Kasumi-1 (cell line): ENCODE results near the gene HBG2.
"Not testable (repeated sequence)": the region's sequence is repeated elsewhere in the genome, so short reads cannot be mapped to it uniquely, and the experiment has no call there.

Source experiments
- DNase-seq, 2 experiments: peaks; one replicate each; lab custom pipeline; 2025; lab: John Stamatoyannopoulos, UW

HBG2 gene

DNA sequence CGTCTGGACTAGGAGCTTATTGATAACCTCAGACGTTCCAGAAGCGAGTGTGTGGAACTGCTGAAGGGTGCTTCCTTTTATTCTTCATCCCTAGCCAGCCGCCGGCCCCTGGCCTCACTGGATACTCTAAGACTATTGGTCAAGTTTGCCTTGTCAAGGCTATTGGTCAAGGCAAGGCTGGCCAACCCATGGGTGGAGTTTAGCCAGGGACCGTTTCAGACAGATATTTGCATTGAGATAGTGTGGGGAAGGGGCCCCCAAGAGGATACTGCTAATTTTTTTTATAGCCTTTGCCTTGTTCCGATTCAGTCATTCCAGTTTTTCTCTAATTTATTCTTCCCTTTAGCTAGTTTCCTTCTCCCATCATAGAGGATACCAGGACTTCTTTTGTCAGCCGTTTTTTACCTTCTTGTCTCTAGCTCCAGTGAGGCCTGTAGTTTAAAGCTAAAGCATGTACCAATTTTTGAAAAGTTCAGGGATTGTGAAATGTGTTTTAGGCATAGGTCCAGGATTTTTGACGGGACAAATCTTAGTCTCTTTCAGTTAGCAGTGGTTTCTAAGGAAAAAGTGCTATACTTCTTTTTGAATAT, 4.7 kb downstream of the HBG2 start, which contains the start of gene HBG1:
Gene HBG1 (minus strand): TSS at position 51 of the 590 bp plus-strand sequence. CDS start 53 bp downstream, outside the sequence.
- DNase-seq, result not testable (repeated sequence)

DNA sequence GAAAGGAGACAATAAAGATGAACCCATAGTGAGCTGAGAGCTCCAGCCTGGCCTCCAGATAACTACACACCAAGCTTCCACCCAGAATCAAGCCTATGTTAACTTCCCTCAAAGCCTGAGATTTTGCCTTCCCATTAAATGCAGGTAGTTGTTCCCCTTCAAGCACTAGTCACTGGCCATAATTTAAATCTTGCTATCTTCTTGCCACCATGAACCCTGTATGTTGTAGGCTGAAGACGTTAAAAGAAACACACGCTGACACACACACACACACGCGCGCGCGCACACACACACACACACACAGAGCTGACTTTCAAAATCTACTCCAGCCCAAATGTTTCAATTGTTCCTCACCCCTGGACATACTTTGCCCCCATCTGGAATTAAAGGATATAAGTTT, 6.1 kb downstream of the HBG2 start:
- not testable (repeated sequence) for DNase-seq

DNA sequence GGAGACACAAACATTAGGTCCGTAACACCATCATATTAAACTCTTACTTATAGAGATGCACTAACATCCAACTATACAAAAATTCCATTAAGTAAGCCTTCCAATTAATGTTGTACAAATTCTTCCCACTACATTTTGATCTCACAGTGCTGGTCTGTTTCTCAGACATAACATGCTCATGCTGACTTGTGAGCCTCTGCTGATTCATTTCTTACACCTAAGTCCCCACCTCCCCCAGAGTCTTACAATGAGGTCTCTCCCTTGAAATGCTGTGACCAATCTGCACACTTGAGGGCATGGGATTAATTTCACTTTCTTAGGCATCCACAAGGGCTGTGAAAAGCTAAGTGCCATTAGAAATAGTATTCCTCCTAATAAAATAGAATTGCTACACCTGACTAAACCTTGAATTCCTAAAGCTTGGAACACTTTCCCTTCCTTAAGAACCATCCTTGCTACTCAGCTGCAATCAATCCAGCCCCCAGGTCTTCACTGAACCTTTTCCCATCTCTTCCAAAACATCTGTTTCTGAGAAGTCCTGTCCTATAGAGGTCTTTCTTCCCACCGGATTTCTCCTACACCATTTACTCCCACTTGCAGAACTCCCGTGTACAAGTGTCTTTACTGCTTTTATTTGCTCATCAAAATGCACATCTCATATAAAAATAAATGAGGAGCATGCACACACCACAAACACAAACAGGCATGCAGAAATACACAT, 6.9 kb downstream of the HBG2 start:
- DNase-seq, result no peak

DNA sequence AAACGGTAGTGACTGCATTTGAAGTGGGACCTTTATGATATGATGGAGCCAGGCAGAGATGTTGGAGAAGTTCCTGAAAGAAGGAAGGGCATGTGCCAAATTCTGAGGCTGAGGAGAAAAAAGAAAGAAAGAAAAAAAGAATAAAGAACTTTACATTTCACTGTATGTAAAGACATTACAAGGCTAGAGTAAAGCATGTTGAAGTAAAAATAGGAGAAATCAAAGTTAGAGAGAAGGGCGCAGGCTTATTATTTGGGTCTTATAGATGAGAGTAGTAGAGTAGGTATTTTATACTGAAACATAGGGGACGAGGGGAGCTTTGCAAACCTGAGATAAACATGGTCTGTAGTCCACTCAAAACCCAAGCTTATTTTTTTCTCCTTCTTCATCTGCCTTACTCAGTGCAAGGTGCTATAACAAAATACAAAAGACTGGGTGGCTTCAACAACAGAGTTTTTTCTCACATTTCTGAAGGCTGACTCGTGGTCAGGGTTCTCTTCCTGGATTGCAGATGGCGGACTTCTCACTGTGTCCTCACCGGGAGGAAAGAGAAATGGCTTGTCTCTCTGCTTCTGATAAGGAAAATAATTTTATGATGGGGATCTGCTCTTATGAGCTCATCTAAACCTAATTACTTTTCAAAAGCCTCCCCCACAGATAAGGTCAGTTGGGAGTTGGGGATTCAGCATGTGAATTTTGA, 7.7 kb downstream of the HBG2 start:
- DNase-seq, result no peak

DNA sequence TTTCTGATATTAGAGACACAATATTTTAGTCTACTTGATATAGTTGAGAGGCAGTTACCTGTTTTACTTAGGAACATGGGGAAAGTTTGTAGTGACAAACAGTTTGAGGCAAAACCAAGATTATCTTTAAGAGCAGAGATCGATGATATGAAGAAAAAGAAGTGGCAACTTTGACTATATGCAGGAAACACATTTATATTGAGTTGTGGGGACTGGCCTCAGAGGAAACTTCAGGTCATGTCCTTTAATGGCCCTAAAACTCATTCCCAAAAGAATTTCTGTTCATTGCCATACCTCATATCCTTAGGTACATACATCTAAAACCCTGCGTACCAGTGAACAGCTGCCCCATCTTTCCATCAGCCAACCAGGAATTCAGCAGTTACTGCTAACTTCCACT, 9.4 kb downstream of the HBG2 start:
- no peak for DNase-seq

DNA sequence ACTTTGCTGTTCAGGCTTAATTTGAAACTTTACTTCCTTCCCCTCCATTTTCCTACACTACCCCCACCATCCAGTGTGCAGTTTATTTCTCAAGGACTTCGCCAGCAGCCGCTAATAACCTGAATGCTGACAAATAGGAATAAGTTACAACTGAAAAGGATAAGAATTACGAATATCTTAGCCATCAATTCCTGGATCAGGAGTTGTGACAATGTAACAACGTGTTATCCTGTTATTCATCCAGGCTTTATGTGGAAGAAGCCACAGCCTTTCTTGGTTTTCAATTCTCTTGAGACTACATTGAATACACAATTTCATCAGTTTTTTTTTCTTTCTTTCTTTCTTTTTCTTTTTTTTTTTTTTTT, 10.8 kb downstream of the HBG2 start:
- DNase-seq, result no peak

DNA sequence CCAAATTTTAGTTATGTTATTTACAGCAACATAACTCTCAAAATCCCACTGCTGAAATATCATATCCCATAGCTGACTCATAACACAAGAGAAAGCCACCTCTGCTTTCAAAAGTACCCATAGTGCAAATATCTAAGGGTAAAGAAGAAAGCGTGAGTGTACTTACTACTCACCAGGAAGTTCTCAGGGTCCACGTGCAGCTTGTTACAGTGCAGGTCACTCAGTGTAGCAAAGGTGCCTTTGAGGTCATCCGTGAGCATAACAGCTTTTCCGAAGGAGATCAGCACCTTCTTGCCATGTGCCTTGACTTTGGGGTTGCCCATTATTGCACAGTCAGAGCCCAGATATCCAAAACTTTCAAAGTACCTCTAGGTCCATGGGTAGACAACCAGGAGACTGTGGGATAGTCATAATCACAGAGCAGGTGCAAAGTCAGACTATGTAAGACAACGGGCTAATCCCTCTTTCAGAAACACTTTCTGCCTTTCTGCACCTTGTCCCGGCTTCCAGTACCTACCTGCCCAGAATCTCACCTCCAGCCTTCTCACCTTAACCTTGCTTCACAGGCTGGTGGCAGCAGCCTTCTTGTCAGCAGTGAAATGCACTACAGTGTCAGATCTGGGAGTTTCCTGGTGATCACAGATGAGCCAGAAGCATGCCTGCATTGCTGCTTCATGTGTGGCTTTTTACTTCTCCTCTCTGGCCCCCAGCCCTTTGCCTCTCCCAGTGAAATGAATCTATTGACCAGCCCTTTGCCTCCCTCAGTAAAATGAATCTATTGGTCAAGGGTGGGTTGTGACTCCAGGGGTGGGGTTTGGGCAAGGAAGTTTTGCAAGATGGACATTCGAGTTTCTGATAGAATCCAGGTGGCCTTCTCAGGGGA, 11.4 kb downstream of the HBG2 start:
- no peak for DNase-seq

DNA sequence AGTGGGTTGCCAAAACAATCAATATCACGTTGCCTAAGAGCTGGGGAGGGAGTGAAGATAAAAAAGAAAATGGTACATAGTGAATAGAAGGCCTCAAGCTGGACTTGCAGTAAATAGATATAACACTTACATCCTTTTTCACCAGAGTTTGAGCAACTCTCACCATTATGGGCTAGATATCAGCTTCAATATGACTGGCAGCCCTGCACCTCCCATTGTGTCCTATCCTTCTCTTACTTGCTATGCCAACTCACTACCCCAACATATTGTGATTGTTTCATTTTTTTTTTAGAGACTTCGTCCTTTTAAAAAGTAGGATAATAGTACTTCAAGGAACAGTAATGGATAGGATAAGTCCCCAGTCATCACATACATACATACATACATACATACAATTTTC, 12.4 kb downstream of the HBG2 start:
- no peak for DNase-seq

DNA sequence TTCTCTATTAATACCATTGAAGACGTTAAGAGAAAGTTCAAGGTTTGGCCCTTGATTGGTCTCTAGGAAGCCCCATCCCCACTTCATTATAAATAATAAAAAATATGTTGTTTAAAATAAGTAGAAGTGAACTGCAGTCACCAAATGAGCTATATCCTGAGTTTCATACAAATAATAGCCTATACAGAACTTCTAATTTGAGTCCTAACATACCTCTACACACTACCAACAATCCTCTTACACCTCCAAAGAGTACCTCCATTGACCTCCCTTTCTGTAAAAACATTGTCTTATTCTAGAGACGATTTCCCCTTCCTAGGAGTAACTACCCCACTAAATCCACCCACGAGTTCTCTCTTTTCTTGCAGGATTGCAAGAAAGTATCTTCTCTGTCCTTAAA, 13.1 kb downstream of the HBG2 start:
- DNase-seq, result no peak

DNA sequence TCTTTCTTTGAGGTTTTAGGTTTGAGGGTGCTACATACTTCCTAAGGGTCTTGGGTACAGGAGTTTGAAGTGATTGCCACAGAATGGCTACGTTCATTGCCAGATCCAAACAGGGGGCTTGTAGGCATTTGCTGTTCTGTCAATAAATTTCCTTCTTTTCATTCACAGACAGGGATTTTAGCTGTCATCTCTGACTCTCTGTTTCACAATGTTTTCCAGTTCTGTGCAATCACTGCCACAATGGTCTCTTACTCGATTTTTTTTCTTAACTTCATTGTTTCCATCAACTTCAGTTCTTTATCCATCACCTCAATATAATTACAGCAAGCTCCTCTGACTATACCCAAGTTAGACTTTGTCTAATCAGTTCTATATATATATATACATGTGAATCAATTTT, 14.1 kb downstream of the HBG2 start:
- DNase-seq, result no peak

DNA sequence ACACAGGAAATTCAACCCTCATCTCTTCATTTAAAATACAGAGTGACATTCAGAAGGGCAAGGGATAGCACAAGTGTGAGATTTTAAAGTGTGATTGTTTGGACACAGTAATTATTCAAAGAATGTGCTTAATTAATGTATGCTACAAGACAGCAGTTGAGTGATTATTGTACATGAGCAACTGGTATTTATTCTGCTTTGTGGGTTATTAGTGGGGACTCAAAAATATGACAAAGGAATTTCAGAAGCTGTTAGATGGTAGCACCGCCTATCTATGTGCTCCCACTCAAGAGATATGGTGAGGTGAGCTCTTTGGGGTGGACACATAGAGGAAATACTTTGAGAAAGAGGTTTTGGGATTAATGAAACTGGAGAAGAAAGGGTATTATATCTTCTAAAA, 14.5 kb downstream of the HBG2 start:
- DNase-seq, result no peak

DNA sequence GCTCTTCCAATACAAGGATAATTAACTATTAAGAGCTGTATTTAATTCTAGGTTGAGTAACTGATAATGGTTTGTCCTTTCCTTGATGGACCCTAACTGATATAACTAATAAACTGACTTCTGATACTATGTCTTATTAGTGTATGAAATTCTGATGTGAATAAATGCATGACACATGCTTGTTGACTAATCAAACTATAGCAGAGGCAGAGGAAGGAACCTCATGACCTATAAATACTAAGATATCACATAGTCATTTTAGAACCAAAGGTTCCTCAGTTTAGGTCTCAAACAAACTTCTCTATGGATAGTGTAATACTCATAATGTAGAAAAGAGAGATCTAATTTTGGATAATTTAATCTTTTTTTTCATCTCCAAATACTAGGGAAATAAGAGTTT, 15.5 kb downstream of the HBG2 start:
- no peak for DNase-seq

DNA sequence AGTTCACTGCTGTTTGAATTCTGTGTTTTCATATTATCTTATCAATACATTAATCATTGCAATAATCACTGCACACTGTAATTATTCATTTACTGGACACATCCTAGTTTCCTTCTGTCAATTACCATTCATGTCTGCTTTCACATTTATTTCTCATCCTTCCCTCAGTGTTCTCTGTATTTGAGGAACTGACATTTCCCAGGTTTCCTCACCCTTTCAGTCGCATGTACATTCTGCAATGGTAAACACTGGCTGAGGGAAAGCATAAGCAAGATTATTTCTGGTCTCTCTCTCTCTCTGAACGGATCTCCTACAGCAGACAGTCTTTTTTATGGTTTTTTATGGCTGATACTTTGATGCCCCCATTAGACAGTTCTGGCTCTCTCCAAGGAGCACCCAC, 16.1 kb downstream of the HBG2 start:
- no peak for DNase-seq

DNA sequence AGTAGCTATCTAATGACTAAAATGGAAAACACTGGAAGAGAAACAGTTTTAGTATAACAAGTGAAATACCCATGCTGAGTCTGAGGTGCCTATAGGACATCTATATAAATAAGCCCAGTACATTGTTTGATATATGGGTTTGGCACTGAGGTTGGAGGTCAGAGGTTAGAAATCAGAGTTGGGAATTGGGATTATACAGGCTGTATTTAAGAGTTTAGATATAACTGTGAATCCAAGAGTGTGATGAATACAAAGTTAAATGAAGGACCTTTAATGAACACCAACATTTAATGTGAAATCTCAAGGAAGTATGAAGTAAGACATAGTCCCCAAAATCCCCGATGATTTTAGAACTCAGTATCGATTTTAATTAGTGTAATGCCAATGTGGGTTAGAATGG, 17.2 kb downstream of the HBG2 start:
- DNase-seq, result no peak

DNA sequence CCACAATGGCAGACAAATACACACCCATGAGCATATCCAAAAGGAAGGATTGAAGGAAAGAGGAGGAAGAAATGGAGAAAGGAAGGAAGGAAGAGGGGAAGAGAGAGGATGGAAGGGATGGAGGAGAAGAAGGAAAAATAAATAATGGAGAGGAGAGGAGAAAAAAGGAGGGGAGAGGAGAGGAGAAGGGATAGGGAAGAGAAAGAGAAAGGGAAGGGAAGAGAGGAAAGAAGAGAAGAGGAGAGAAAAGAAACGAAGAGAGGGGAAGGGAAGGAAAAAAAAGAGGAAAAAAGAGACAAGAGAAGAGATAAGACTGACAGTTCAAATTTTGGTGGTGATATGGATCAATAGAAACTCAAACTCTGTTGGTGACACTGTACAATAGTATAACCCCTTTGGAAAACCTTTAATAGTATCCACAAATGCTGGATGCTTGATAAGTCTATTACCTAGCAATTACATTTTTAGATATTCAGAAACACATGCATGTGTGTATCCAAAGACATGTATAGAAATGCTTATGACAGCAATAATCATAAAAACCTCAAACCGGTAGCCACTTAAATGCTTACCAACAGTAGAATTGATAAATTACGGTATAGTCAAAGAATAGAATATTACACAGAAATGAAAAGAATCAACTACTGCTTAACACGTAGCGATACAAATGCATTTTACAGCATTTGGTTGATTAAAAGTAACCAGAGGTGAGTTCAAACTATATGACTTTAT, 19.1 kb downstream of the HBG2 start:
- no peak for DNase-seq

DNA sequence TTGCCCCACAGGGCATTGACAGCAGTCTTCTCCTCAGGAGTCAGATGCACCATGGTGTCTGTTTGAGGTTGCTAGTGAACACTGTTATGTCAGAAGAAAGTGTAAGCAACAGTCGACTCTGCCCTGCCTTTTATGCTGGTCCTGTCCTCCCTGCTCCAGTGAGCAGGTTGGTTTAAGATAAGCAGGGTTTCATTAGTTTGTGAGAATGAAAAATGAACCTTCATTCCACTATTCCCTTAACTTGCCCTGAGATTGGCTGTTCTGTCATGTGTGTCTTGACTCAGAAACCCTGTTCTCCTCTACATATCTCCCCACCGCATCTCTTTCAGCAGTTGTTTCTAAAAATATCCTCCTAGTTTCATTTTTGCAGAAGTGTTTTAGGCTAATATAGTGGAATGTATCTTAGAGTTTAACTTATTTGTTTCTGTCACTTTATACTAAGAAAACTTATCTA, 20.2 kb downstream of the HBG2 start, which contains the start of gene HBD:
Gene HBD (minus strand): TSS at position 103 of the 454 bp plus-strand sequence. CDS start 50 bp downstream, at position 53.
- peak; percentile 4 to 12 for DNase-seq

DNA sequence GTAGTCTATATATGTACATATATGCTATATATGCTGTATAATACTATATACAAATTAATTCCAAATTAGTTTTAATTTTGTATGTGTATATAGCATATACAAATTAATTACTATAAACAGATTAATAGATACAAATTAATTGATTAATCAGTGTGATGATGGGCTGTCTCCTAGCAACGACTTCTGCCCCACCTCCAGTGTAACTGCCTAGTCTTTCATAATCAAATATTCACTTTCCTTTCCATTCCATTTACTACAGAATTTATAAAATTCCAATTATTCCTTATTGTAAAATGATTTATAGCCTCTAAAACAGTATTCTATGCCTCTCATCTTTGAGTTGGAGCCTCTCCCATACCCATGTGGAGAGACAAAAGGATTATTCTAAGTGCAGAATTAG, 21.3 kb downstream of the HBG2 start:
- DNase-seq, result no peak

DNA sequence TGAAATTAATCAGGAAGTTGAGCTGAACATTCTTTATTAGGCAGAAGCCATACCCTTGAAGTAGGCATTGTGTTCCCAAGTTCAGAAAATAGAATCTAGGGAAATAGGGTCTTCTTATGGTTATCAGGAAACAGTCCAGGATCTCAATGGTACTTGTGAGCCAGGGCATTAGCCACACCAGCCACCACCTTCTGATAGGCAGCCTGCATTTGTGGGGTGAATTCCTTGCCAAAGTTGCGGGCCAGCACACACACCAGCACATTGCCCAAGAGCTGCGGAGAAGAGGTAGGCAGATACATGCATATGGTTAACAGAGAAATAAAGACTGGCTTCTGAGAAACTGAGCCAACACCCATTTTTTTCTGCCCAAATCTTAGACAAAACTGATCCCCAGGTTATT, 21.8 kb downstream of the HBG2 start:
- no peak for DNase-seq

DNA sequence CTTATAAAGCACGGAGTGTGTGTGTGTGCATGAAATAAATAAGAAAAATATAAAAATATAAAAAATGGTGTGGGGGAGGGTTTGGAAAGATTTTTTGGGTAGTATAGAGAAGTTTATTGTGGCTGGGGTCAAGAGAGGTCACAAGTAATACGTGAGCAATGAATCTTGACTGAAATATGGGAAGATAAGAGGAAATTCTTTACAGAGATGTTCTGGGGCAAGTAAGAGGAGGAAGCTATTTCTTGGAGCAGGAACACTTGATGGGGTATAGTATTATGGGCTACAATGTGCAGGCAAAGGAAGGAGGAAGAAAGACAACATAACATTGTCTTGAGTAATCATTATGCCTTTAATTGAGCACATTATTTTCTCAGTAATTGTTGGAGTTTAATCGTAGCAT, 22.4 kb downstream of the HBG2 start:
- DNase-seq, result no peak

DNA sequence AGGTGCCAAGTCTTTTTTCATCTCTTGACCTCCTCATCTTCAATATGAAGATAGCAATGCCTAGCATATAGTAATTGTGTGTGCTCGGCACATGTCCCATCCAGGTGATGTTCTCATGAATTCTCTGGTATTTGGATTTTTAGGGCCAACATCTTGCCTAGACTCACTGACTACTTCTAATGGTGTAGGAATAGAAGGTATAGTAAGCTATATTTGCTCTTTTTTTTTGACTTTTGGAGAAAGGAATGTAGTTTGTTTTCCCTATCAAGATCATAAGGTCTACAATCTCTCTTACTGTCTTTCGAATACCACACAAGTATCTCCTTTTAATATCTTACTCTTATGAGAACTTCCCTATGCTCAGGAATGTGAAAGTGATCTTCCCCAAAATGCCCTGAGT, 23.5 kb downstream of the HBG2 start:
- no peak for DNase-seq

DNA sequence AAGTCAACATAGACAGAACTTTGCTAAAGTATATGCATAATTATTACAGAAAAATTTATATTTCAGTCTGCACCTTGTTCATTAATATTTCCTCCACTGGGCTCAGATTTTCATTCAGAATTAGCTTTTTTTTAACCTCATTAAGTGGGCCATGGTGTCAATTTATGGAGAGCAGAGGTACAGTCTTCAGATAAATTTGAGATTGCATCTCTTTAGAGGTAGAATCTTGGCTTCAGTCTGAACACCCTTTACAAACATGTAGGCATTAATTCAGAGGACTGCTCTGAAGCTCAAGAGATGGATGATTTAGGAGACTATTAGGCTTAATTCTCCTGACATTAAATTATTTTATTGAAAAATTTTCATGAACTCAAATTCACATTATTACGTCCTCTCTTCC, 24.3 kb downstream of the HBG2 start:
- no peak for DNase-seq

DNA sequence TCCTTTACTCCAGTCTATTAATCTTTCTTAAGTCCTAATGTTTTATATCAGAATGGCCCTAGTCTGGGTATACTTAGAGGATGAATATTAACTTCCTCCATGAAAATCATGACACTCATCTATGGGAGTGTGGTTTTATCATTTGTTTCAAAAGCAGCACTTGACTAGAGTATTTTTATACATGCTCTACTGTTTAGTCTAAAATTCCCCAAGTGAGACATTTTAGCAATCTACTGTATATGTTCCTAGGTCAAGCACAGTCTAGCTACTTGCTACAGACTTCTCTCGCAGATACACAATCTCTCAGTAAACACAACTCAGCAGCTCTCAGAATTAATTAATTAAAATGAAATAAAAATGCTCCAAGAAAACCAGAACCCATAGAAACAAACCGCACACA, 24.8 kb downstream of the HBG2 start:
- DNase-seq, result no peak
